ENCODE data around the gene KBTBD4. TPM values are rescaled to one million over a fixed set of nuclear protein-coding genes. Genes with fewer than 3 reads are reported as not detected.

KBTBD4 gene
- total and polyA plus RNA-seq, 2 of the 8 experiments (the other 6 are each of a cell fraction or from before 2014, with no cell fraction given), result 12.0 to 19.5 TPM

DNA sequence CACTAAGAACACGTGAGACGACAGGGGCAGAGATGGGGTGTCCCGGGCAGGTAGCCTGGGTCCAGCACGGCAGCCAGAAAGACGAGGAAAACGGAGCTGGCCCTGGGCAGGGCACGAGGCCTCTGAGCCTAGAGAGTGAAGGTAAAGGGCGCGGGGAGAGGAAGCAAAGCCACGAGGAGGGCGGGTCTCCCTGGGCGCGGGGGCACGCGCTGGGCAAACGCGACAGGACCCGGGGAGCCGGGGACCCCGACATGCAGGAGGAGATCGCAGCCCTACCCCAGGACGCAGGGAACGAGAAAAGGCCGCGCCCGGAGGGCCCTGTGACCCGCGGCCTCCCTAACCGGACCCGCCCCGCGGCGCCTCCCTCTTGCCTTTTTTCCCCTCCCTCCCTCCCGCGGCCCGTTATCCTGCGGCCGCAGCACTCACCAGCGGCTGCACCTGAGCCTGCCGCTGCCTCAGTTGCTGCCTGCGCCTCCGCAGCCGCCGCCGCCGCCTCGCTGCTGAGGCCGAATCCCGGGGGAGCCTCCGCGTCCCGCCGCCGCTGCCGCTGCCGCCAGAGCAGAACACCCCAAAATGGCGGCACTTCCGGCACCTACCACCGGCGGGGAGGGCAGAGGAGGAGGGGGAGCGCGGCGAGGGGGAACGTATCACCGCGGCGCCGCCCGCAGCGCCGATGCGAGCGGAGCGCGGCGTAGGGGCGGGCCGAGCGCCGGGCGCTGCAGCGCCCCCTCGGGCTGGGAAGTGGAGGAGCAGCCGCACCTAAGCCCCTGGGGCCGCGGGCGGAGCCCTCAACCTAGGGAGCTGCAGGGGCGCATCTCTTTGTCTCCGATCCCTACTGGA, 26.0 kb downstream of the KBTBD4 start, which contains the start of gene CELF1:
Gene CELF1, minus strand, starts transcription at position 567 of the 840 bp plus-strand sequence. CDS start 53,609 bp downstream, outside the sequence.
- peak within 1 kb of the TSS; percentile 80 for H2BK12ac ChIP-seq (ENCODE audit: low read depth, low read length)
- H3K79me2 ChIP-seq (ENCODE audit: control insufficient read depth in 1 of 2, insufficient read depth in 2 of 2, low read length in 2 of 2), result peaks cover 37 to 49% of the 10 kb centered on the region in 2 experiments
- H3K36me3 ChIP-seq (ENCODE audit: control insufficient read depth in 2 of 4, insufficient read depth in 4 of 4, low read length in 3 of 4), result peaks cover 0 to 6% (median 0%) of the 10 kb centered on the region in 4 experiments; a peak in 1 of 8 replicates
- no peaks in the 10 kb centered on the region for H3K9me3 ChIP-seq (ENCODE audit: insufficient read depth in 2 of 2, low read depth in 1 of 2, low read length in 1 of 2)
- peak within 1 kb of the TSS; percentile 86 for H2BK120ac ChIP-seq (replicated peaks; ENCODE audit: low read depth, low read length)
- H3K23ac ChIP-seq (ENCODE audit: insufficient read length), result no peak within 1 kb of the TSS
- peak within 1 kb of the TSS; percentile 0 for H3K14ac ChIP-seq (ENCODE audit: insufficient read length)
- peak within 1 kb of the TSS; percentile 73 to 98 for H3K4me2 ChIP-seq (ENCODE audit: insufficient read depth in 1 of 2, low read depth in 2 of 2, low read length in 2 of 2)
- H4K91ac ChIP-seq (replicated peaks; ENCODE audit: insufficient read length, low read length), result peak within 1 kb of the TSS; percentile 69
- H3K23me2 ChIP-seq (ENCODE audit: low read depth, low read length), result peaks cover 3% of the 10 kb centered on the region; the same call in 1 of the 2 replicates
- H3K9ac ChIP-seq (replicated peaks in 1 of 4; ENCODE audit: extremely low read depth in 1 of 4, low read depth in 3 of 4, low read length in 3 of 4), result peak within 1 kb of the TSS; percentile 79 to 91 (median 86)
- peak within 1 kb of the TSS; percentile 82 for H3K18ac ChIP-seq (ENCODE audit: extremely low read depth, low read length)
- H4K5ac ChIP-seq (ENCODE audit: insufficient read length, low read depth, low read length), result peak within 1 kb of the TSS; percentile 91
- peak within 1 kb of the TSS; percentile 97; the same call in 1 of the 2 replicates for H4K8ac ChIP-seq (ENCODE audit: extremely low read depth, insufficient read depth, low read length)
- peak within 1 kb of the TSS; percentile 99 for H2AFZ ChIP-seq (ENCODE audit: low read length)
- H3K4me3 ChIP-seq (ENCODE audit: extremely low read depth in 1 of 4, insufficient read depth in 2 of 4, low read depth in 3 of 4, low read length in 4 of 4), result peak within 1 kb of the TSS; percentile 68 to 96 (median 86)
- DNase-seq (ENCODE audit: low read depth in 1 of 2, low spot score in 2 of 2), result peak; percentile 80 to 91
- peak within 1 kb of the TSS; percentile 84 for H3K27ac ChIP-seq (ENCODE audit: low read depth, low read length)
- WGBS, 2 experiments (ENCODE audit: extremely low coverage in 1 of 2, insufficient coverage in 1 of 2, insufficient read length in 1 of 2, insufficient replicate concordance in 2 of 2, low coverage in 1 of 2, low lambda C conversion rate in 2 of 2, missing lambda C conversion rate in 1 of 2), result 2% methylated on average over 32 of the region's 89 CpGs; no CpG with 5 or more reads in 1 of the 2 experiments
- H3K27me3 ChIP-seq (replicated peaks in 1 of 4; ENCODE audit: control insufficient read depth in 3 of 4, extremely low read depth in 1 of 4, insufficient read depth in 3 of 4, low read length in 3 of 4), result no peaks in the 10 kb centered on the region
- CTCF ChIA-PET (ENCODE audit: partially characterized antibody), result interaction anchor here (0.6 to 2.3 kb wide), 15 partner anchors 9 to 140 kb away, joined by 3 to 25 read pairs (median 4); partner anchors contain the start of genes KBTBD4 and NDUFS3
- H2BK15ac ChIP-seq (ENCODE audit: low read length), result peak within 1 kb of the TSS; percentile 81; the same call in 1 of the 2 replicates
- peak within 1 kb of the TSS; percentile 96 for H2BK5ac ChIP-seq (ENCODE audit: low read depth, low read length)
- FAIRE-seq, result no peak
- POLR2A ChIA-PET (ENCODE audit: partially characterized antibody), result interaction anchor here (0.6 to 5.0 kb wide), 22 partner anchors 8 to 98 kb away, joined by 3 to 65 read pairs (median 5); partner anchors contain the start of genes KBTBD4, NDUFS3 and PTPMT1
- H3K4ac ChIP-seq (replicated peaks; ENCODE audit: insufficient read length, low read depth, low read length), result peak within 1 kb of the TSS; percentile 92
- H3K56ac ChIP-seq (replicated peaks; ENCODE audit: insufficient read length, low read depth, low read length), result peak within 1 kb of the TSS; percentile 89
- H2BK20ac ChIP-seq (ENCODE audit: low read length), result no peak within 1 kb of the TSS
- H3K79me1 ChIP-seq (ENCODE audit: low read depth, low read length), result no peaks in the 10 kb centered on the region
- peaks cover 0 to 2% (median 0%) of the 10 kb centered on the region in 4 experiments; a peak in 1 of 7 replicates for H3K4me1 ChIP-seq (replicated peaks in 1 of 4; ENCODE audit: control insufficient read depth in 3 of 4, insufficient read depth in 4 of 4, low read length in 3 of 4)
- H2AK5ac ChIP-seq (ENCODE audit: low read depth, low read length), result peak within 1 kb of the TSS; percentile 96
- H4K20me1 ChIP-seq (replicated peaks in 1 of 2; ENCODE audit: control insufficient read depth in 1 of 2, insufficient read depth in 2 of 2, low read length in 2 of 2), result peaks cover 12 to 19% of the 10 kb centered on the region in 2 experiments
- TF ChIP-seq KDM4A (IDR thresholded peaks at IDR 0.05; ENCODE audit: low read depth, low read length, severe bottlenecking) (peak; percentile 42), HDAC2 (IDR thresholded peaks at IDR 0.05; ENCODE audit: borderline replicate concordance in 1 of 2, low read depth in 2 of 2, low read length in 2 of 2) (0 out of 4 replicates have a peak, but pooled peaks of 1 of the 2 experiments have one; percentile 24), FOSL1 (IDR thresholded peaks at IDR 0.05; ENCODE audit: insufficient read depth, low read depth, low read length) (no peak), SRF (IDR thresholded peaks at IDR 0.05; ENCODE audit: low read depth, low read length) (peak; percentile 10; the same call in 1 of the 2 replicates), SIRT6 (IDR thresholded peaks at IDR 0.05; ENCODE audit: low read length) (no peak)
- TF ChIP-seq, protein P1, sequence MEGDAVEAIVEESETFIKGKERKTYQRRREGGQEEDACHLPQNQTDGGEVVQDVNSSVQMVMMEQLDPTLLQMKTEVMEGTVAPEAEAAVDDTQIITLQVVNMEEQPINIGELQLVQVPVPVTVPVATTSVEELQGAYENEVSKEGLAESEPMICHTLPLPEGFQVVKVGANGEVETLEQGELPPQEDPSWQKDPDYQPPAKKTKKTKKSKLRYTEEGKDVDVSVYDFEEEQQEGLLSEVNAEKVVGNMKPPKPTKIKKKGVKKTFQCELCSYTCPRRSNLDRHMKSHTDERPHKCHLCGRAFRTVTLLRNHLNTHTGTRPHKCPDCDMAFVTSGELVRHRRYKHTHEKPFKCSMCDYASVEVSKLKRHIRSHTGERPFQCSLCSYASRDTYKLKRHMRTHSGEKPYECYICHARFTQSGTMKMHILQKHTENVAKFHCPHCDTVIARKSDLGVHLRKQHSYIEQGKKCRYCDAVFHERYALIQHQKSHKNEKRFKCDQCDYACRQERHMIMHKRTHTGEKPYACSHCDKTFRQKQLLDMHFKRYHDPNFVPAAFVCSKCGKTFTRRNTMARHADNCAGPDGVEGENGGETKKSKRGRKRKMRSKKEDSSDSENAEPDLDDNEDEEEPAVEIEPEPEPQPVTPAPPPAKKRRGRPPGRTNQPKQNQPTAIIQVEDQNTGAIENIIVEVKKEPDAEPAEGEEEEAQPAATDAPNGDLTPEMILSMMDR (IDR thresholded peaks at IDR 0.05; ENCODE audit: control extremely low read depth in 1 of 3, insufficient read depth in 1 of 3, low read depth in 1 of 3, low read length in 3 of 3), result peak; percentile 75 to 88 (median 84)
- TF ChIP-seq, protein P2, sequence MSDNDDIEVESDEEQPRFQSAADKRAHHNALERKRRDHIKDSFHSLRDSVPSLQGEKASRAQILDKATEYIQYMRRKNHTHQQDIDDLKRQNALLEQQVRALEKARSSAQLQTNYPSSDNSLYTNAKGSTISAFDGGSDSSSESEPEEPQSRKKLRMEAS (IDR thresholded peaks at IDR 0.05), result peak; percentile 72
